22Rv1 (cell line): Measurements from ENCODE around the gene PRDM16.

Experiments
- ZFX ChIP-seq: fragments of 450-650 bp; IDR thresholded peaks from 2 replicates; pipeline ENCODE4 v1.6.1; 2017; ENCODE audit warnings: antibody characterized with exemption, borderline replicate concordance
- TF ChIP-seq, protein P1 (sequence below): fragments of 450-650 bp; IDR thresholded peaks from 2 replicates; pipeline ENCODE4 v1.5.1; 2017; ENCODE audit warnings: mild to moderate bottlenecking

DNA sequence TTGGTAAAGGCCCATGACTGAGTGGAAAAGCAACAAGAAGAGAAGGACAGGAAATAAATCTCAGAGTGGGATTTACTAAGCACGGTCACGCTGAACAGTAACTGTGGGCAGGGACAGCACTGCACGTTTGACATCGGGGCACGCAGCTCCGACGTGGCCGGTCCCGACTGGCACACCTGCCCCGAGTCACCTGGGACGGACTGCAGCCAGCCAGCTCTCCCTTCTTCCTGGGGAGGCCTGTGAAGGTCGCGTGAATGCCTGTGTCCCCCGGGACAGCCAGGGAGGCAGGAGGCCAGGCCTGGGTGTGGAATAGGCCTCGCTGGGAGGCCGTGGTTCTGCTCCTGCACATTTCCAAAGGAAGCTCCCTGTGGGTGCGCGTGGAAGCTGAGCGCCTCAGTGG, 140.2 kb downstream of the PRDM16 start:
- TF ChIP-seq, protein P1, sequence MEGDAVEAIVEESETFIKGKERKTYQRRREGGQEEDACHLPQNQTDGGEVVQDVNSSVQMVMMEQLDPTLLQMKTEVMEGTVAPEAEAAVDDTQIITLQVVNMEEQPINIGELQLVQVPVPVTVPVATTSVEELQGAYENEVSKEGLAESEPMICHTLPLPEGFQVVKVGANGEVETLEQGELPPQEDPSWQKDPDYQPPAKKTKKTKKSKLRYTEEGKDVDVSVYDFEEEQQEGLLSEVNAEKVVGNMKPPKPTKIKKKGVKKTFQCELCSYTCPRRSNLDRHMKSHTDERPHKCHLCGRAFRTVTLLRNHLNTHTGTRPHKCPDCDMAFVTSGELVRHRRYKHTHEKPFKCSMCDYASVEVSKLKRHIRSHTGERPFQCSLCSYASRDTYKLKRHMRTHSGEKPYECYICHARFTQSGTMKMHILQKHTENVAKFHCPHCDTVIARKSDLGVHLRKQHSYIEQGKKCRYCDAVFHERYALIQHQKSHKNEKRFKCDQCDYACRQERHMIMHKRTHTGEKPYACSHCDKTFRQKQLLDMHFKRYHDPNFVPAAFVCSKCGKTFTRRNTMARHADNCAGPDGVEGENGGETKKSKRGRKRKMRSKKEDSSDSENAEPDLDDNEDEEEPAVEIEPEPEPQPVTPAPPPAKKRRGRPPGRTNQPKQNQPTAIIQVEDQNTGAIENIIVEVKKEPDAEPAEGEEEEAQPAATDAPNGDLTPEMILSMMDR = no peak
- TF ChIP-seq ZFX = no peak
